Breast epithelium (tissue), 4 donors: ENCODE measurements around the gene NUDCD2. TPM values are rescaled to one million over a fixed set of nuclear protein-coding genes. Genes with fewer than 3 reads are reported as not detected.
"Not testable (repeated sequence)": the region's sequence is repeated elsewhere in the genome, so short reads cannot be mapped to it uniquely, and the experiment has no call there.

Experiments used
- DNase-seq, 2 donors: peaks; one replicate each; pipeline ENCODE4 v3.0.0-alpha.2; 2019; ENCODE audit warnings: low spot score in 2 of 2
- H3K27ac ChIP-seq, 2 donors: fragments of 200-600 bp; sonication (generic) in 1 of 2; one replicate each; pipeline ENCODE4 v1.5.1; 2016 to 2019; ENCODE audit warnings: mild to moderate bottlenecking in 1 of 2
- H3K27me3 ChIP-seq, 2 donors: fragments of 200-600 bp; sonication (generic) in 1 of 2; one replicate each; pipeline versions ENCODE4 v1.5.1 to v1.6.0; 2017 to 2019; ENCODE audit warnings: control low read depth in 1 of 2, mild to moderate bottlenecking in 1 of 2
- H3K36me3 ChIP-seq: fragments of 200-600 bp; one replicate; pipeline ENCODE4 v1.5.1; 2019
- H3K4me1 ChIP-seq, 2 donors: fragments of 200-600 bp; sonication (generic); one replicate each; pipeline ENCODE4 v1.5.1; 2016 to 2019; ENCODE audit warnings: control low read depth in 1 of 2
- H3K4me3 ChIP-seq, 3 donors: fragments of 200-600 bp; sonication (generic); 1 replicate in 2 of 3; 2 replicates in 1 of 3; pipeline ENCODE4 v1.5.1; 2016 to 2019; ENCODE audit warnings: mild to moderate bottlenecking in 3 of 3, moderate library complexity in 2 of 3
- H3K9me3 ChIP-seq, 2 donors: fragments of 200-600 bp; sonication (generic) in 1 of 2; one replicate each; pipeline ENCODE4 v1.5.1; 2016 to 2019; ENCODE audit warnings: control low read depth in 1 of 2
- CTCF ChIP-seq, 3 donors: fragments of 450-650 bp; IDR thresholded peaks; one replicate each; pipeline ENCODE4 v1.5.1; 2016 to 2017; ENCODE audit warnings: antibody characterized with exemption in 3 of 3, mild to moderate bottlenecking in 3 of 3, moderate library complexity in 3 of 3
- POLR2A ChIP-seq: fragments of 450-650 bp; IDR thresholded peaks from one replicate; pipeline ENCODE4 v1.6.1; 2016; ENCODE audit warnings: antibody characterized with exemption, mild to moderate bottlenecking, moderate library complexity
- POLR2AphosphoS5 ChIP-seq, 3 donors: sonication (generic); formaldehyde crosslinking; IDR thresholded peaks; one replicate each; pipeline ENCODE4 v1.6.1; 2017; ENCODE audit warnings: antibody characterized with exemption in 3 of 3
- intact Hi-C: fragments of 100-400 bp; cut with DNase I; formaldehyde crosslinking; loops from one replicate; pipeline ENCODE4 v1.15.1; 2023; ENCODE audit warnings: low total_unique reads
- total RNA-seq, 3 donors: library from RNA; depleted of rRNA; stranded (reverse); fragments of >200 nt; gene quantifications; one replicate each; pipeline ENCODE4 v1.1.0, GENCODE V29; 2016

The NUDCD2 gene
- total RNA-seq, 3 donors from 2014 or later = 7.0 to 9.8 (median 7.2) TPM

- Histone ChIP-seq H3K36me3 (no peaks in the 10 kb centered on the region), H3K27me3 (no peaks in the 10 kb centered on the region), H3K4me3 (no peak overlapping the region), H3K27ac (no peak overlapping the region), H3K4me1 (peaks cover 0 to 5% of the 10 kb centered on the region in 2 donors), H3K9me3 (no peaks in the 10 kb centered on the region)
- no peak for DNase-seq
- no peak for TF ChIP-seq POLR2A
- TF ChIP-seq POLR2AphosphoS5 (IDR thresholded peaks at IDR 0.05) = no peak
- TF ChIP-seq CTCF (IDR thresholded peaks at IDR 0.05) = no peak
- intact Hi-C loops = no loop called here
Observed at GRCh38 chr5:163456840-163457239, 3.1 kb downstream of the NUDCD2 start.

DNA sequence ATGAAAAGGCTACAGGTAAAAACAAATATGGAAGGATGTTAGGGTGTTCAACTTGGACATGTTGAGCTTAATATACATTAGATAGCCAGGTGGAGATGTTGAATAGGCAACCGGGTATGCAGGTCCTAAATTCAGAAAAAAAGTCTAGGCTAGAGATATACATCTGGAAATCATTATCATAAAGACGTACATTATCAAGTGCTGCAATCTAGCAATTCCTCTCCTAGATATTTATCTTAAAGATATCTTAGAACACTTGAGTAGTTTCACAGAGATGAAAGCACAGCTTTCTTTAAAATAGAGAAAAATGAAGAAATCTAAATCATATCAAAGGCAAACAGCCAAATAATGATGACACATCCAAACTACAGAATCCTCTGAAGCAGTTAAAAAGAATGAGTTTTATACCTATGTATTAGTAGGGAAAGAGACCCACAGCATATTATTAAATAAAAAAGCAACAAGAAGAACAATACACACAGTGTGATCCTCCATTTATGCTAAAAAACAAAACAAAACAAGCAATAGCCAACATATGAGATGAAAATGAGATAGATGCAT lies 3.8 kb downstream of the NUDCD2 start:
- intact Hi-C loops = no loop called here
- no peak overlapping the region for H3K27ac ChIP-seq
- H3K36me3 ChIP-seq = no peaks in the 10 kb centered on the region
- TF ChIP-seq POLR2AphosphoS5 (IDR thresholded peaks at IDR 0.05) (no peak), POLR2A (no peak), CTCF (IDR thresholded peaks at IDR 0.05) (no peak)
- H3K9me3 ChIP-seq = no peaks in the 10 kb centered on the region
- no peak overlapping the region for H3K4me3 ChIP-seq
- no peaks in the 10 kb centered on the region for H3K27me3 ChIP-seq
- H3K4me1 ChIP-seq = peaks cover 0 to 5% of the 10 kb centered on the region in 2 donors
- DNase-seq = no peak

DNA sequence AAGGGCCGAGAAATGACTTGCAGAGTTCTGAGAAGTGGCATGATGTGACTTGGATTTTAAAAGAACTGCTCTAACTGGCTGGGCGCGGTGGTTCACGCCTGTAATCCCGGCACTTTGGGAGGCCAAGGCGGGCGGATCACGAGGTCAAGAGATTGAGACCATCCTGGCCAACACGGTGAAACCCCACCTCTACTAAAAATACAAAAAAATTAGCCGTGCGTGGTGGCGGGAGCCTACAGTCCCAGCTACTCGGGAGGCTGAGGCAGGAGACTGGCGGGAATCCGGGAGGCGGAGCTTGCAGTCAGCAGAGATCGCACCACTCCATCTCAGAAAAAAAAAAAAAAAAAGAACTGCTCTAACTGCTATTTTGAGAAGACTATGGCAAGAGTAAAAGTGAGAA lies 4.5 kb downstream of the NUDCD2 start:
- H3K27me3 ChIP-seq, H3K4me3 ChIP-seq, H3K4me1 ChIP-seq, H3K9me3 ChIP-seq, DNase-seq, H3K27ac ChIP-seq, intact Hi-C loops, H3K36me3 ChIP-seq: not testable (repeated sequence)

DNA sequence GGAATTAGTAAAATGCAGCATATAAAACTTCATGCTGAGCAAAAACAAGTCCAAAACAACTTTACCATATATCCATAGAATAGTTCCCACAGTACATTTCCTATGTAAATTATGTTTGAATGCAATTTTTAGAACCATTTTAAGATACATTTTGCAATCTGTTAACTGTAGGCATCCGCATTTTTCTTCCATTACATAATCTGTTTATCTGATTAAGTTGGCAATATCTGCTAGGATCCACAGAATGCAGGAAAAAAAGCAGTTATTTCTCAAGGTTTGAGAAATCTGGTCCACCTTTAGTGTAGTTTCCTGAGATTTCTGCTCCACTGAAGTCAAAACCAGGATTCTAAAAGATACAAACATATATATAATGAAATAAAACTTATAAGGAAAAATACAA lies 6.2 kb downstream of the NUDCD2 start:
- intact Hi-C loops = no loop called here
- H3K27me3 ChIP-seq = no peaks in the 10 kb centered on the region
- no peaks in the 10 kb centered on the region for H3K9me3 ChIP-seq
- no peaks in the 10 kb centered on the region for H3K36me3 ChIP-seq
- no peaks in the 10 kb centered on the region for H3K4me1 ChIP-seq
- TF ChIP-seq POLR2A = no peak
- no peak overlapping the region for H3K4me3 ChIP-seq
- DNase-seq = no peak
- H3K27ac ChIP-seq = no peak overlapping the region

GRCh38 chr5:163451489-163451888 lies 8.4 kb downstream of the NUDCD2 start:
- no peak for DNase-seq
- no peak overlapping the region for H3K27ac ChIP-seq
- no peaks in the 10 kb centered on the region for H3K36me3 ChIP-seq
- no peaks in the 10 kb centered on the region for H3K27me3 ChIP-seq
- TF ChIP-seq POLR2AphosphoS5 (IDR thresholded peaks at IDR 0.05) (no peak), CTCF (IDR thresholded peaks at IDR 0.05) (no peak), POLR2A (no peak)
- intact Hi-C loops = no loop called here
- H3K4me3 ChIP-seq = no peak overlapping the region
- H3K9me3 ChIP-seq = no peaks in the 10 kb centered on the region
- H3K4me1 ChIP-seq = no peaks in the 10 kb centered on the region

- Histone ChIP-seq H3K4me3 (no peak overlapping the region), H3K36me3 (no peaks in the 10 kb centered on the region), H3K27me3 (no peaks in the 10 kb centered on the region), H3K4me1 (no peaks in the 10 kb centered on the region), H3K27ac (no peak overlapping the region), H3K9me3 (no peaks in the 10 kb centered on the region)
- DNase-seq = no peak
- intact Hi-C loops = no loop called here
- TF ChIP-seq POLR2A = no peak
- TF ChIP-seq CTCF (IDR thresholded peaks at IDR 0.05) = no peak
- TF ChIP-seq POLR2AphosphoS5 (IDR thresholded peaks at IDR 0.05) = no peak
Observed at GRCh38 chr5:163448491-163448890, 11.4 kb downstream of the NUDCD2 start.
